H9 (cell line): ENCODE results near the gene SYT2. TPM values are rescaled to one million over a fixed set of nuclear protein-coding genes. Genes with fewer than 3 reads are reported as not detected.
A peak's percentile ranks its signal among the peaks of the same experiment; 100 is the strongest.
"Not testable (repeated sequence)": the region's sequence is repeated elsewhere in the genome, so short reads cannot be mapped to it uniquely, and the experiment has no call there.

Experiments used
- DNase-seq: peaks from one replicate; pipeline ENCODE4 v3.0.0-alpha.2; 2017
- H2AFZ ChIP-seq: one replicate; pipeline ENCODE4 v1.6.1; 2013; ENCODE audit warnings: mild to moderate bottlenecking, low read length, control low read depth, moderate library complexity
- H2AK5ac ChIP-seq: 2 replicates; pipeline ENCODE4 v1.6.1; 2013; ENCODE audit warnings: low read length, control low read depth, mixed read lengths; ENCODE audit not compliant: insufficient read length
- H2BK120ac ChIP-seq: one replicate; pipeline ENCODE4 v1.6.1; 2013; ENCODE audit warnings: low read depth, mild to moderate bottlenecking, low read length, control low read depth, inconsistent platforms; ENCODE audit not compliant: poor library complexity, severe bottlenecking
- H2BK12ac ChIP-seq: 2 replicates; pipeline ENCODE4 v1.6.1; 2013; ENCODE audit warnings: low read length, control low read depth, mixed read lengths, low read depth; ENCODE audit not compliant: insufficient read length
- H2BK15ac ChIP-seq: 2 replicates; pipeline ENCODE4 v1.6.1; 2013; ENCODE audit warnings: low read depth, low read length, control low read depth
- H2BK20ac ChIP-seq: one replicate; pipeline ENCODE4 v1.6.1; 2013; ENCODE audit warnings: low read depth, mild to moderate bottlenecking, low read length, control low read depth, inconsistent platforms; ENCODE audit not compliant: poor library complexity, severe bottlenecking
- H2BK5ac ChIP-seq: 2 replicates; pipeline ENCODE4 v1.6.1; 2013; ENCODE audit warnings: low read length, control low read depth, mixed read lengths; ENCODE audit not compliant: insufficient read length
- H3K14ac ChIP-seq: 2 replicates; pipeline ENCODE4 v1.6.1; 2013; ENCODE audit warnings: low read length, control low read depth; ENCODE audit not compliant: insufficient read depth
- H3K18ac ChIP-seq: 2 replicates; pipeline ENCODE4 v1.6.1; 2013; ENCODE audit warnings: low read depth, mild to moderate bottlenecking, mixed read lengths, low read length, control low read depth; ENCODE audit not compliant: insufficient read length
- H3K23ac ChIP-seq: 2 replicates; pipeline ENCODE4 v1.6.1; 2013; ENCODE audit warnings: low read length, control low read depth, mixed read lengths, low read depth; ENCODE audit not compliant: insufficient read length
- H3K23me2 ChIP-seq: 2 replicates; pipeline ENCODE4 v1.6.1; 2013; ENCODE audit warnings: low read depth, mild to moderate bottlenecking, mixed read lengths, low read length, control low read depth; ENCODE audit not compliant: insufficient read length, poor library complexity, severe bottlenecking
- H3K27ac ChIP-seq: 2 replicates; pipeline ENCODE4 v1.5.1; 2013; ENCODE audit warnings: low read length, control low read depth, mixed read lengths, low read depth; ENCODE audit not compliant: insufficient read length
- H3K27me3 ChIP-seq: 2 replicates; pipeline ENCODE4 v1.6.1; 2013; ENCODE audit warnings: low read length, control low read depth, inconsistent platforms; ENCODE audit not compliant: insufficient read depth
- H3K4ac ChIP-seq: 2 replicates; pipeline ENCODE4 v1.6.1; 2013; ENCODE audit warnings: low read depth, mild to moderate bottlenecking, control low read depth, inconsistent platforms, low read length, moderate library complexity
- H3K4me1 ChIP-seq: 2 replicates; pipeline ENCODE4 v1.6.1; 2013; ENCODE audit warnings: low read length, control low read depth, inconsistent platforms; ENCODE audit not compliant: insufficient read depth
- H3K4me2 ChIP-seq: 2 replicates; pipeline ENCODE4 v1.6.1; 2013; ENCODE audit warnings: low read length, control low read depth, mixed read lengths; ENCODE audit not compliant: insufficient read length, insufficient read depth
- H3K56ac ChIP-seq: 2 replicates; pipeline ENCODE4 v1.6.1; 2013; ENCODE audit warnings: low read depth, mild to moderate bottlenecking, mixed read lengths, low read length, control low read depth; ENCODE audit not compliant: insufficient read length
- H3K79me1 ChIP-seq: 2 replicates; pipeline ENCODE4 v1.6.1; 2013; ENCODE audit warnings: low read depth, mild to moderate bottlenecking, moderate library complexity, low read length, control low read depth, inconsistent platforms; ENCODE audit not compliant: insufficient read depth, poor library complexity, severe bottlenecking
- H3K79me2 ChIP-seq: 2 replicates; pipeline ENCODE4 v1.6.1; 2013; ENCODE audit warnings: low read length, control low read depth, inconsistent platforms; ENCODE audit not compliant: insufficient read depth
- H3K9ac ChIP-seq: 2 replicates; pipeline ENCODE4 v1.6.1; 2013; ENCODE audit warnings: low read length, control low read depth, mixed read lengths; ENCODE audit not compliant: insufficient read length; ENCODE audit errors: extremely low read depth
- H3K9me3 ChIP-seq: one replicate; pipeline ENCODE4 v1.6.1; 2013; ENCODE audit warnings: low read depth, low read length, inconsistent platforms; ENCODE audit not compliant: control insufficient read depth
- H3T11ph ChIP-seq: one replicate; pipeline ENCODE4 v1.6.1; 2013; ENCODE audit warnings: mild to moderate bottlenecking, low read length, control low read depth, inconsistent platforms
- H4K20me1 ChIP-seq: one replicate; pipeline ENCODE4 v1.6.1; 2013; ENCODE audit not compliant: control insufficient read depth, insufficient read length, insufficient read depth
- H4K5ac ChIP-seq: 2 replicates; pipeline ENCODE4 v1.6.1; 2013; ENCODE audit warnings: low read depth, mild to moderate bottlenecking, mixed read lengths, low read length, control low read depth; ENCODE audit not compliant: insufficient read length
- H4K8ac ChIP-seq: replicated peaks from 2 replicates; pipeline ENCODE4 v1.6.1; 2013; ENCODE audit warnings: low read length, control low read depth, mixed read lengths, low read depth; ENCODE audit not compliant: insufficient read length
- H4K91ac ChIP-seq: 2 replicates; pipeline ENCODE4 v1.6.1; 2013; ENCODE audit warnings: low read depth, mild to moderate bottlenecking, moderate library complexity, mixed read lengths, low read length, control low read depth; ENCODE audit not compliant: insufficient read length
- H3K27ac Mint-ChIP-seq, 3 experiments: 2 replicates in 2 of 3; 3 replicates in 1 of 3; pipeline ENCODE4 v1.8.0; 2020 to 2021; ENCODE audit warnings: mixed read lengths in 3 of 3, mild to moderate bottlenecking in 1 of 3, moderate library complexity in 1 of 3
- H3K27me3 Mint-ChIP-seq: 2 replicates; pipeline ENCODE4 v1.8.0; 2021; ENCODE audit warnings: low read depth, mild to moderate bottlenecking, moderate library complexity, mixed read lengths
- H3K36me3 Mint-ChIP-seq, 3 experiments: 2 replicates in 2 of 3; 3 replicates in 1 of 3; pipeline ENCODE4 v1.8.0; 2020 to 2021; ENCODE audit warnings: low read depth in 3 of 3, mixed read lengths in 3 of 3; ENCODE audit not compliant: insufficient read depth in 1 of 3
- H3K4me1 Mint-ChIP-seq, 2 experiments: 2 replicates each; pipeline ENCODE4 v1.8.0; 2020; ENCODE audit warnings: mixed read lengths in 2 of 2
- H3K4me3 Mint-ChIP-seq, 2 experiments: 2 replicates in 1 of 2; 3 replicates in 1 of 2; pipeline ENCODE4 v1.8.0; 2020 to 2021; ENCODE audit warnings: mild to moderate bottlenecking in 2 of 2, mixed read lengths in 2 of 2, moderate library complexity in 1 of 2
- H3K9me3 Mint-ChIP-seq, 2 experiments: 2 replicates in 1 of 2; 3 replicates in 1 of 2; pipeline ENCODE4 v1.8.0; 2020; ENCODE audit warnings: mild to moderate bottlenecking in 2 of 2, mixed read lengths in 2 of 2, moderate library complexity in 1 of 2
- CTCF ChIP-seq: fragments of 200-600 bp; sonication (generic); conservative IDR thresholded peaks from 3 replicates; pipeline ENCODE4 v1.8.0; 2021; ENCODE audit warnings: antibody characterized with exemption, mild to moderate bottlenecking
- WGBS: extraction: QIAGEN DNeasy Blood & Tissue Kit; methylation state at CpG from one replicate; pipeline ENCODE4 v1.1.7; 2013; ENCODE audit warnings: missing lambda C conversion rate, low lambda C conversion rate, mixed read lengths; ENCODE audit not compliant: insufficient read length; ENCODE audit errors: extremely low coverage; 5-methylcytosine and 5-hydroxymethylcytosine counted together
- total RNA-seq: library from RNA; stranded (reverse); gene quantifications from 2 replicates; pipeline ENCODE4 v1.2.1, GENCODE V29; 2021

SYT2 gene
- total RNA-seq, 1 experiment from 2014 or later = 3.3 TPM

GRCh38 chr1:202584707-202585589 lies 125.3 kb downstream of the SYT2 start:
- no peak overlapping the region for H2BK5ac ChIP-seq
- no peaks in the 10 kb centered on the region for H3K9me3 ChIP-seq
- Mint-ChIP-seq H3K4me1 (peaks cover 4 to 13% of the 10 kb centered on the region in 2 experiments), H3K36me3 (no peaks in the 10 kb centered on the region; a peak in 1 of 7 replicates), H3K27me3 (no peaks in the 10 kb centered on the region; the same call in 1 of the 2 replicates), H3K9me3 (no peaks in the 10 kb centered on the region), H3K4me3 (no peak overlapping the region), H3K27ac (peak overlapping the region; percentile 12 to 81 (median 31); a peak in 2 of 7 replicates)
- H3K27me3 ChIP-seq = no peaks in the 10 kb centered on the region
- H3K79me1 ChIP-seq = no peaks in the 10 kb centered on the region
- no peak for DNase-seq
- H2AK5ac ChIP-seq = no peak overlapping the region
- H4K5ac ChIP-seq = no peak overlapping the region
- no peak overlapping the region for H3K9ac ChIP-seq
- WGBS = no CpG with 5 or more reads among the region's 8 CpGs
- H2BK12ac ChIP-seq = no peak overlapping the region
- H3K14ac ChIP-seq = no peak overlapping the region
- no peaks in the 10 kb centered on the region for H3K79me2 ChIP-seq
- H4K91ac ChIP-seq = no peak overlapping the region
- H3K18ac ChIP-seq = no peak overlapping the region
- no peak overlapping the region for H3K4me2 ChIP-seq
- no peak overlapping the region for H3K27ac ChIP-seq
- H2BK15ac ChIP-seq = no peak overlapping the region
- no peak overlapping the region for H2AFZ ChIP-seq
- no peaks in the 10 kb centered on the region for H4K20me1 ChIP-seq
- H3K4me1 ChIP-seq = no peaks in the 10 kb centered on the region
- H4K8ac ChIP-seq = no peak overlapping the region
- no peak for TF ChIP-seq CTCF
- H2BK120ac ChIP-seq = no peak overlapping the region
- no peaks in the 10 kb centered on the region for H3K23me2 ChIP-seq
- H3T11ph ChIP-seq = no peak overlapping the region
- H2BK20ac ChIP-seq = no peak overlapping the region
- no peak overlapping the region for H3K56ac ChIP-seq
- no peak overlapping the region for H3K23ac ChIP-seq
- no peak overlapping the region for H3K4ac ChIP-seq

GRCh38 chr1:202582350-202582749 lies 127.9 kb downstream of the SYT2 start:
- not testable (repeated sequence) for H4K91ac ChIP-seq, H2BK120ac ChIP-seq, H3K18ac ChIP-seq, H3K27me3 ChIP-seq, H2BK5ac ChIP-seq, H4K8ac ChIP-seq, H3K4me1 ChIP-seq, H3K23me2 ChIP-seq, H4K20me1 ChIP-seq, H3K27ac ChIP-seq, H3K14ac ChIP-seq, H2BK20ac ChIP-seq, H3K27ac Mint-ChIP-seq, H3T11ph ChIP-seq, H2AFZ ChIP-seq, H3K27me3 Mint-ChIP-seq, H3K9ac ChIP-seq, H3K4me3 Mint-ChIP-seq, H3K79me2 ChIP-seq, DNase-seq, H3K23ac ChIP-seq, H4K5ac ChIP-seq, H3K9me3 ChIP-seq, H3K9me3 Mint-ChIP-seq, H3K4ac ChIP-seq, H2BK15ac ChIP-seq, H3K4me2 ChIP-seq, H3K56ac ChIP-seq, H2BK12ac ChIP-seq, H3K36me3 Mint-ChIP-seq, H3K79me1 ChIP-seq, H2AK5ac ChIP-seq
- peaks cover 28 to 31% of the 10 kb centered on the region in 2 experiments for H3K4me1 Mint-ChIP-seq
- no CpG with 5 or more reads among the region's 5 CpGs for WGBS
